Smooth muscle cell (in vitro differentiated cells): ENCODE measurements around the gene VEGFB. TPM values are rescaled to one million over a fixed set of nuclear protein-coding genes. Genes with fewer than 3 reads are reported as not detected.

Source experiments
- DNase-seq: peaks from one replicate; lab custom pipeline; 2025; ENCODE audit not compliant: unreplicated experiment; lab: John Stamatoyannopoulos, UW
- H2AFZ ChIP-seq: fragments of 200-600 bp; sonication (generic); 2 replicates; pipeline ENCODE4 v1.6.0; 2016; ENCODE audit warnings: antibody characterized with exemption, low read depth, mild to moderate bottlenecking
- H3F3A ChIP-seq: fragments of 200-600 bp; sonication (generic); 2 replicates; pipeline ENCODE4 v1.6.0; 2017; ENCODE audit warnings: antibody characterized with exemption, low read depth
- H3K27ac ChIP-seq: fragments of 200-600 bp; sonication (generic); 2 replicates; pipeline ENCODE4 v1.5.1; 2016; ENCODE audit warnings: low read depth, mild to moderate bottlenecking
- H3K27me3 ChIP-seq: fragments of 200-600 bp; sonication (generic); 2 replicates; pipeline ENCODE4 v1.6.1; 2016; ENCODE audit warnings: low read depth, mild to moderate bottlenecking
- H3K36me3 ChIP-seq: fragments of 200-600 bp; sonication (generic); 2 replicates; pipeline ENCODE4 v1.5.1; 2016; ENCODE audit warnings: low read depth
- H3K4me1 ChIP-seq: fragments of 200-600 bp; sonication (generic); 2 replicates; pipeline ENCODE4 v1.5.1; 2016; ENCODE audit warnings: low read depth
- H3K4me2 ChIP-seq: fragments of 200-600 bp; sonication (generic); 2 replicates; pipeline ENCODE4 v1.6.0; 2016; ENCODE audit warnings: mild to moderate bottlenecking
- H3K4me3 ChIP-seq: fragments of 200-600 bp; sonication (generic); 2 replicates; pipeline ENCODE4 v1.5.1; 2016; ENCODE audit warnings: mild to moderate bottlenecking
- H3K79me2 ChIP-seq: fragments of 200-600 bp; sonication (generic); 2 replicates; pipeline ENCODE4 v1.6.0; 2016; ENCODE audit warnings: low read depth, mild to moderate bottlenecking
- H3K9ac ChIP-seq: fragments of 200-600 bp; sonication (generic); 2 replicates; pipeline ENCODE4 v1.6.0; 2016; ENCODE audit warnings: low read depth
- H3K9me3 ChIP-seq: fragments of 200-600 bp; sonication (generic); replicated peaks from 2 replicates; pipeline ENCODE4 v1.5.1; 2016; ENCODE audit warnings: low read depth
- H4K20me1 ChIP-seq: fragments of 200-600 bp; sonication (generic); 2 replicates; pipeline ENCODE4 v1.6.0; 2016; ENCODE audit warnings: low read depth
- WGBS: methylation state at CpG from one replicate; pipeline ENCODE4 v1.1.7; 2016; ENCODE audit warnings: low lambda C conversion rate; 5-methylcytosine and 5-hydroxymethylcytosine counted together
- polyA plus RNA-seq: library from polyadenylated mRNA; unstranded; fragments of >200 nt; fragmentation: Nextera tagmentation; extraction: Ambion mirVana; gene quantifications from 2 replicates; pipeline ENCODE4 v1.2.1, GENCODE V29; 2016
- total RNA-seq: library from RNA; depleted of rRNA; stranded (reverse); fragments of >200 nt; gene quantifications from 2 replicates; pipeline ENCODE4 v1.2.3, GENCODE V29; 2014
- TF ChIP-seq, protein P1 (sequence below): fragments of 200-600 bp; sonication (generic); IDR thresholded peaks from 2 replicates; pipeline ENCODE4 v1.5.1; 2017; ENCODE audit warnings: borderline replicate concordance, mild to moderate bottlenecking, antibody characterized with exemption; ENCODE audit not compliant: insufficient read depth, poor library complexity, severe bottlenecking

Gene VEGFB
- total and polyA plus RNA-seq, 2 experiments from 2014 or later, result 27.9 to 96.5 TPM

DNA sequence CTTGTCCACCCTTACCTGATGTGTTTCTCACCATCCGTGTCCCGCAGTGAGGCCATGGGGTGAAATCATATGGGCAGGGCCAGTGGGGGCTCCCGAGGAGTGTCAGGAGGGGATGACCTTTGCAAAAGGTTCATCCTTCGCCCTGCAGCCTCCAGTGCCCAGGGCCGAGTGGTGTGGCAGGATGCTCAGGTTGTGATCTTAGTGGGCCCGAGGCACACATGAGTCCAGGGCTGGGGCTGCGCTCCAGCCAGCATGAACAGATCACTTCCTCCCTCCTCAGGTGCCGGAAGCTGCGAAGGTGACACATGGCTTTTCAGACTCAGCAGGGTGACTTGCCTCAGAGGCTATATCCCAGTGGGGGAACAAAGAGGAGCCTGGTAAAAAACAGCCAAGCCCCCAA, 3.7 kb downstream of the VEGFB start:
- peaks cover 16% of the 10 kb centered on the region for H4K20me1 ChIP-seq
- no peak for DNase-seq
- H3K9me3 ChIP-seq, result no peaks in the 10 kb centered on the region
- peaks cover 10% of the 10 kb centered on the region for H3K4me1 ChIP-seq
- H3F3A ChIP-seq, result peaks cover 13% of the 10 kb centered on the region
- H3K79me2 ChIP-seq, result peaks cover 3% of the 10 kb centered on the region
- TF ChIP-seq, protein P1, sequence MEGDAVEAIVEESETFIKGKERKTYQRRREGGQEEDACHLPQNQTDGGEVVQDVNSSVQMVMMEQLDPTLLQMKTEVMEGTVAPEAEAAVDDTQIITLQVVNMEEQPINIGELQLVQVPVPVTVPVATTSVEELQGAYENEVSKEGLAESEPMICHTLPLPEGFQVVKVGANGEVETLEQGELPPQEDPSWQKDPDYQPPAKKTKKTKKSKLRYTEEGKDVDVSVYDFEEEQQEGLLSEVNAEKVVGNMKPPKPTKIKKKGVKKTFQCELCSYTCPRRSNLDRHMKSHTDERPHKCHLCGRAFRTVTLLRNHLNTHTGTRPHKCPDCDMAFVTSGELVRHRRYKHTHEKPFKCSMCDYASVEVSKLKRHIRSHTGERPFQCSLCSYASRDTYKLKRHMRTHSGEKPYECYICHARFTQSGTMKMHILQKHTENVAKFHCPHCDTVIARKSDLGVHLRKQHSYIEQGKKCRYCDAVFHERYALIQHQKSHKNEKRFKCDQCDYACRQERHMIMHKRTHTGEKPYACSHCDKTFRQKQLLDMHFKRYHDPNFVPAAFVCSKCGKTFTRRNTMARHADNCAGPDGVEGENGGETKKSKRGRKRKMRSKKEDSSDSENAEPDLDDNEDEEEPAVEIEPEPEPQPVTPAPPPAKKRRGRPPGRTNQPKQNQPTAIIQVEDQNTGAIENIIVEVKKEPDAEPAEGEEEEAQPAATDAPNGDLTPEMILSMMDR, result no peak
- no peak overlapping the region for H3K4me3 ChIP-seq
- H3K9ac ChIP-seq, result no peak overlapping the region
- no peak overlapping the region for H2AFZ ChIP-seq
- no peak overlapping the region for H3K27ac ChIP-seq
- H3K4me2 ChIP-seq, result no peak overlapping the region
- no peaks in the 10 kb centered on the region for H3K27me3 ChIP-seq
- 98% methylated on average over 9 of the region's 9 CpGs for WGBS
- no peaks in the 10 kb centered on the region for H3K36me3 ChIP-seq

DNA sequence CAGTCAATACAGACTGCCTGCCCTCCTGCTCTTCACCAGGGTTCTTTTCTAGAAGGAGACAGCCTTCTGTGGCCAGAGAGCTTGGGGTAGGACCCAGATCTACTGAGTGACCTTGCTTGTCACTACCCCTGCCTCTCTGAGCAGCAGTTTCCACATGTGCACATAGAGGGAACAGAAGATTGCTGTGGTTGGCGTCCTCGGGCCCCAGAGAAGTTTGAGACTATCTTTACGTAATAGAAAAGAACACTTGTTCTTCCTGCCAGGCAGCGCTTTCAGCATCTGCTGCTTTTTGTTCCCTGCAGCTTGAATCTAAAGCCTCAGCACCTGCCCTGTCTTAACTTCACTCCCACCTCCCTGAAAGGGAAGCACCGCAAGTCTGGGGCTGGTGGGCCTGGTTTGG, 4.6 kb downstream of the VEGFB start:
- TF ChIP-seq, protein P1, result no peak
- Histone ChIP-seq H3K4me2 (no peak overlapping the region), H3K36me3 (no peaks in the 10 kb centered on the region), H3K27ac (peak overlapping the region; percentile 93), H3F3A (peaks cover 17% of the 10 kb centered on the region), H3K4me1 (peaks cover 10% of the 10 kb centered on the region), H3K9ac (no peak overlapping the region), H4K20me1 (peaks cover 25% of the 10 kb centered on the region), H3K27me3 (no peaks in the 10 kb centered on the region), H2AFZ (no peak overlapping the region), H3K79me2 (peaks cover 3% of the 10 kb centered on the region), H3K4me3 (no peak overlapping the region), H3K9me3 (no peaks in the 10 kb centered on the region)
- 98% methylated on average over 5 of the region's 5 CpGs for WGBS
- DNase-seq, result no peak

DNA sequence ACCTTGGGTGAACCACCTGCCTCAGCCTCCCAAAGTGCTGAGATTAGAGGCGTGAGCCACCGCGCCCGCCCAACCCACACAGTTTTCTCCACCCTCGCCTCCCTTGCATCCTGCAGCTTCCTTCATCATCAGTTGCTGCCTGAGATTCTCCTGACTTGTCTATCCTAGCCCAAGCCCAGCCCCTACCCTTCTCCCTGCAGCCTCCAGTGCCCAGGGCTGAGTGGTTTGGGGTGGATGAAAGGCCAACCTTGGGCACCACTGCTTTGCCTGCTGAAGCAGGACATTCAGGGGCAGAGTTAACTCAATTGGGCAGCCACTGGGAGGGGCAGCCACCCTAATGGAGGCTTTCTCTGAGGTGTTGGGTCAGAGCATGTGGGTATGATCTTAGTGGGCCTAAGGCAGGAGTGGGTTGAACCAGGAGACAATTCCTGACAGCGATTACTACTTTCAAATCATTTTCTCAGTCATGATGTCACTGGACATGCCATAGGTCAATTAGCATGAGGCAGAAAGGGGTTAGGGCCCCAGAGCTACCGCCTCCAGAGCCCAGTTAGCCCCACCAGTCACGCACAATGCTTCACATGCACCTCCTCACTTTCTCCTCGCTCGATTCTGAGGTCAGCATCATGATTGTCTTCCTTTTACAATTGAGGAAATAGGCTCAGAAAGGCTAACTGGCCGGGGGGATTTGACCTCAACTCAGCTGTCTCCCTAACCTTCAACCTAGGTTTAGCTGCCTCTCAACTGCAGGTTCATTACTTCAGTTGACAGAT, 5.5 kb downstream of the VEGFB start:
- TF ChIP-seq, protein P1, result no peak

More for the DNA sequence above, 5.5 kb downstream of the VEGFB start:
- DNase-seq, result no peak
- Histone ChIP-seq H3K27me3 (no peaks in the 10 kb centered on the region), H3K4me2 (peak overlapping the region; percentile 83), H4K20me1 (peaks cover 26% of the 10 kb centered on the region), H3K79me2 (peaks cover 3% of the 10 kb centered on the region), H2AFZ (no peak overlapping the region), H3K27ac (peak overlapping the region; percentile 93), H3K4me1 (peaks cover 10% of the 10 kb centered on the region), H3F3A (peaks cover 17% of the 10 kb centered on the region), H3K9me3 (no peaks in the 10 kb centered on the region), H3K36me3 (no peaks in the 10 kb centered on the region), H3K4me3 (peak overlapping the region; percentile 89), H3K9ac (peak overlapping the region; percentile 90)
- WGBS, result 85% methylated on average over 9 of the region's 11 CpGs
